LNCaP clone FGC (cell line): Measurements from ENCODE around the gene CCDC188.

ENCODE experiments used
- DNase-seq: peaks from one replicate; pipeline ENCODE4 v3.0.0-alpha.2; 2011; ENCODE audit warnings: low read depth
- H3K4me3 ChIP-seq: 2 replicates; pipeline ENCODE4 v1.5.1; 2011; ENCODE audit warnings: mild to moderate bottlenecking, low read depth, low read length, control low read depth
- TF ChIP-seq, protein P1 (sequence below): IDR thresholded peaks from 2 replicates; pipeline ENCODE4 v1.5.1; 2012; ENCODE audit warnings: mild to moderate bottlenecking; ENCODE audit not compliant: control insufficient read depth, insufficient read depth; ENCODE audit errors: extremely low read depth

Gene CCDC188

DNA sequence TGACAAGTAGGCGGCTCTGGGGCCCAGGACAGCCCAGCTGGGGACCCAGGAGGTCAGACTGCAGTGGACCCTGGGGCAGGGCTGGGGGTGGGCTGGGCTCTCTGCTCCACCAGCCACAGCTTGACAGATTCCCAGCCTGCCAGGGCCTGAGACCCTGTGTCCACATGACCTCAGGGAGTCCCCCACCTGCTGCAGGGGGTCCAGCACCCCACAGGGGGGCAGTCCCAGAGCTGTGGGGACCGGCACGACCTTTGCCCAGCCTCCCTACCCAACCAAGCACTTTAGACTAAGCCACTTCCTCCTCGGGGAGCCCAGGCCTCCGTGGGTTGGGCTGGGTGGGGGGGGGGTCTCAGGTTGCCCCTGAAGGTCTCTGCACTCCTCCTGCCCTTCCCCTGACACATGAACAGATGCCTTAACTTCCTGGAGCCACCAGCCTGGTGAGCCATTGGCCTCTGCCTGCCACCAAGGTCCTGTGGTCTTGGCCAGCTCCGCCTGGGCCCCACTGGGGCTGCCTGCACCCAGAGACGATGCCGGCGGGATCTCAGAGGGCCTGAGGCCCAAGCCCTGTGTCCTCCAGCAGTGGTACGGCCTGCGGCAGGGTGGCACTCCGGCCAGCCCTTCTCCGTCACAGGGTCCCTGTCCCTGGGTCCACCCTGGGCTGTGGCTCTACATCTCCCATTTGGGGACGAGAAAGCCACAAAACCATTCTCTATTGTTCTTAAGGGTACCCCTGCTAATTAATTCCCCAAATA, 3.4 kb downstream of the CCDC188 start:
- TF ChIP-seq, protein P1, sequence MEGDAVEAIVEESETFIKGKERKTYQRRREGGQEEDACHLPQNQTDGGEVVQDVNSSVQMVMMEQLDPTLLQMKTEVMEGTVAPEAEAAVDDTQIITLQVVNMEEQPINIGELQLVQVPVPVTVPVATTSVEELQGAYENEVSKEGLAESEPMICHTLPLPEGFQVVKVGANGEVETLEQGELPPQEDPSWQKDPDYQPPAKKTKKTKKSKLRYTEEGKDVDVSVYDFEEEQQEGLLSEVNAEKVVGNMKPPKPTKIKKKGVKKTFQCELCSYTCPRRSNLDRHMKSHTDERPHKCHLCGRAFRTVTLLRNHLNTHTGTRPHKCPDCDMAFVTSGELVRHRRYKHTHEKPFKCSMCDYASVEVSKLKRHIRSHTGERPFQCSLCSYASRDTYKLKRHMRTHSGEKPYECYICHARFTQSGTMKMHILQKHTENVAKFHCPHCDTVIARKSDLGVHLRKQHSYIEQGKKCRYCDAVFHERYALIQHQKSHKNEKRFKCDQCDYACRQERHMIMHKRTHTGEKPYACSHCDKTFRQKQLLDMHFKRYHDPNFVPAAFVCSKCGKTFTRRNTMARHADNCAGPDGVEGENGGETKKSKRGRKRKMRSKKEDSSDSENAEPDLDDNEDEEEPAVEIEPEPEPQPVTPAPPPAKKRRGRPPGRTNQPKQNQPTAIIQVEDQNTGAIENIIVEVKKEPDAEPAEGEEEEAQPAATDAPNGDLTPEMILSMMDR = no peak
- no peak for DNase-seq
- no peak overlapping the region for H3K4me3 ChIP-seq

DNA sequence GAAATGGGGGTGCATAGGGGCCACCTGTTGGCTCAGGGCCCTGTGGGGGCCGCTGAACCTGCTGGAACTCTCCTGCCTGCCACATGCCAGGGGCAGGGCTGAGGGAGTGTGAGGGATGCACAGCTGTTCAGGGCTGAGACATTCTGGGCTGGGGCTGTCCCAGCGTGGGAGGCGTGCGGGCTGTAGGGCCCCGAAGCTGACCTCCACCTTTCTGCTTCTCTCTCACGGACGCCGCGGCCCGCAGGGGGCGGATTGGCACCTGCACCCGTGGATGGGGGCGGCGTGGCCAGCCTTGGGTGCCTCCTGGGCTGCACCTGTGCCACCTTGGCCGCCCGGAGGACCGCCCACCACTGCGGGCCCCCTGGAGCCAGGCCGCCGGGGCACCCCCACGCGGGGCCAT, 4.1 kb downstream of the CCDC188 start:
- no peak overlapping the region for H3K4me3 ChIP-seq
- TF ChIP-seq, protein P1 = no peak
- DNase-seq = no peak

DNA sequence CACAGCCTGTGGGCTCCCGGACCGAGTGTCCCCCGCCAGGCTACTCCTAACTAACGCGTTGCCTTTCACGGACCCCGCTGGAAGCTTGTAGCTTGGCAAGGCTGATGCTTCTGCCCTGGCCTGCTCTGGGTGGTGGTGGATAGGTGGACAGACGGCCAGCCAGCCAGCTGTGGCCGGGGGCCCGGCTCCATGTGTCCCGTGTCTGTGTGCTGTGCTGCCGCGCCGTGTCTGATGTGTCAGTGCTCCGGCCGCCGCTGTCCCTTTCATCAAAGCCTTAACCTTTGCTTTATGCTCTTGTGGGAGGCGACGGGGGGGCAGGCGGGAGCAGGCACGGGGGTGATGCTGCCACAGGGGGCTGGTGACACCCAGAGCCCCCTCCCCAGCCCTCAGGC, 5.0 kb downstream of the CCDC188 start:
- TF ChIP-seq, protein P1 = no peak
- H3K4me3 ChIP-seq = no peak overlapping the region
- no peak for DNase-seq

DNA sequence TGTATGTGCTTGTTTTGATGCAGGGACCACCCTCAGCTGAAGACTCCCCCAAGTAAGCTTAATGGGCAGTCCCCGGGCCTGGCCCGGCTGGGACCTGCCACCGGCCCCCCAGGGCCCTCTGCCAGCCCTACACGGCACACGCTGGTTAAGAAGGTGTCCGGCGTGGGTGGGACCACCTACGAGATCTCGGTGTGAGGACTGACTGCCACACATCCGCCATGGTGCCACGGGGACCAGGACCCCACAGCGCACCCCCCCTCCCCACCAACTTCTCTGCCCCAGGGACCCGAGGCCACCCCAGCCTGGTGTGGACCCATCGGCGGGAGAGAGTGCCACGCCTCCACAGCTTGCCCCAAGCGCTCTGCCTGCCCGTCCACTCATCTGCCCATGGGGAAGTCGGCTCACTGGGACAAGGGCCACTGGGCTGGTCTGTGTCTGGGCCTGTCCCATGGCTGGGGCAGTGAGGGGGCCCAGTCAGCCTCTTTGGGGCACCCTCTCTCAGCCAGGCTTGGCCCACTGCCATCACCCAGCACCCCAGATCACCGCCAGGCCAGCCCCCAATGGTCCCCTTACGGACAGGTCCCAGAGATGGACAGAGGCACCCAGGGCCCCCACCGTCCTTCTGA, 5.5 kb downstream of the CCDC188 start:
- no peak for DNase-seq
- TF ChIP-seq, protein P1 = no peak
- H3K4me3 ChIP-seq = no peak overlapping the region

DNA sequence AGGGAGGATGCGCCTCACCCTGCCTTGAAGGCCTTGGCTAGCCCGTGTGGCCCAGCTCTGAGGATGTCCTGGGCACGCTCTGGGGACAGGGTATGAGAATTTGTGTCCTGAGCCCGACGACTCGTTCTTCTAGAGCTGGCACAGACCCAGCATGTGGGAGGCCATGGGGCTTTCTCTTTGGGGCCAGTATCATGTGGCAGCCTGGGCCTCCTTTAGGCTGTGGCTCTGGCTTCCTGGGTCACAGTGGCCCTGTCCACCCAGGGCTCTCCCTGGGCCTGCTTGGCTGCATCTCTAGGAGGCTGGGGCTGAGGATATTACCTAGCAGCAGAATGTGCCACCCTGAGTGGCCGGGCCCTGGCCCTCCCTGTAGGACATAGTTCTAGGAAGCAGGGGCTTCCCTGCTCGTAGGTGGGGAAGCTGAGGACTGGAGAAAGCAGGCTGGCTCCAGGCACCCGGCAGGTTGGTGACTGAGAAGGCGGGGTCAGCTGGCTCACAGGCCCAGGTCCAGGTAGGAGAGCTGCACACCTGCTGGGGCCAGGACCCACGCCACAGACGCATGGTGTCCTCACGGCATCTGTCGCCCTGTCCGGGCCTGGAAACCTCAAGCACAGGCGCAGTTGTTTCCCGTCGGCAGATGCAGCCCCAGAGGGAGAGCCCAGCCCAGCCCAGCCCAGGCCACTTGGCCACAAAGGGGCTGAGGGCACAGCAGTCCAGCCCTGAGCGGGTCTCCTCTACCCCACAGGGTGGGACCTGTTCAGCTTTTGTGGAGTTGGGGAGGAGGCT, 6.8 kb downstream of the CCDC188 start:
- H3K4me3 ChIP-seq = no peak overlapping the region
- no peak for DNase-seq
- TF ChIP-seq, protein P1 = no peak

DNA sequence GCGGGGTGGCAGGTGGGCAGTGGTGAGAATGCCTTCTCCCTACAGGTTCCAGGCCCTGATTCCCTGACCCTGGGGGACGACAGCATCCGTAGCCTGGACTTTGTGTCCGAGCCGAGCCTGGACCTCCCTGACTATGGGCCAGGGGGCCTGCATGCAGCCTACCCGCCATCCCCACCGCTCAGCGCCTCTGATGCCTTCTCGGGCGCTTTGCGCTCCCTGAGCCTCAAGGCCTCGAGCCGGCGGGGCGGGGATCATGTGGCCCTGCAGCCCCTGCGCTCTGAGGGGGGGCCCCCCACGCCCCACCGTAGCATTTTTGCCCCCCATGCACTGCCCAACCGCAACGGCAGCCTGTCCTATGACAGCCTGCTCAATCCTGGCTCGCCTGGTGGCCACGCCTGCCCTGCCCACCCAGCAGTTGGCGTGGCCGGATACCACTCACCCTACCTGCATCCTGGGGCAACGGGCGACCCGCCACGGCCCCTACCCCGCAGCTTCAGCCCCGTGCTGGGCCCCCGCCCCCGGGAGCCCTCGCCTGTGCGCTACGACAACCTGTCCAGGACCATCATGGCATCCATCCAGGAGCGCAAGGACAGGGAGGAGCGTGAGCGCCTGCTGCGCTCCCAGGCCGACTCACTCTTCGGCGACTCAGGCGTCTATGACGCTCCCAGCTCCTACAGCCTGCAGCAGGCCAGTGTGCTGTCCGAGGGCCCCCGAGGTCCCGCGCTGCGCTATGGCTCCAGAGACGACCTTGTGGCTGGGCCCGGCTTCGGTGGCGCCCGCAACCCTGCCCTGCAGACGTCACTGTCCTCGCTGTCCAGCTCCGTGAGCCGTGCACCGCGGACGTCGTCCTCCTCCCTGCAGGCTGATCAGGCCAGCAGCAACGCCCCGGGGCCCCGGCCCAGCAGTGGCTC, 7.9 kb downstream of the CCDC188 start:
- TF ChIP-seq, protein P1 = no peak
- no peak for DNase-seq
- H3K4me3 ChIP-seq = no peak overlapping the region
